GM19455 (cell line): ENCODE results near the gene THTPA.

Experiments
- ATAC-seq: cut with Tn5 transposase; IDR thresholded peaks from one replicate; pipeline ENCODE4 v1.9.1; 2021; ENCODE audit not compliant: unreplicated experiment

THTPA gene, protein sequence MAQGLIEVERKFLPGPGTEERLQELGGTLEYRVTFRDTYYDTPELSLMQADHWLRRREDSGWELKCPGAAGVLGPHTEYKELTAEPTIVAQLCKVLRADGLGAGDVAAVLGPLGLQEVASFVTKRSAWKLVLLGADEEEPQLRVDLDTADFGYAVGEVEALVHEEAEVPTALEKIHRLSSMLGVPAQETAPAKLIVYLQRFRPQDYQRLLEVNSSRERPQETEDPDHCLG

DNA sequence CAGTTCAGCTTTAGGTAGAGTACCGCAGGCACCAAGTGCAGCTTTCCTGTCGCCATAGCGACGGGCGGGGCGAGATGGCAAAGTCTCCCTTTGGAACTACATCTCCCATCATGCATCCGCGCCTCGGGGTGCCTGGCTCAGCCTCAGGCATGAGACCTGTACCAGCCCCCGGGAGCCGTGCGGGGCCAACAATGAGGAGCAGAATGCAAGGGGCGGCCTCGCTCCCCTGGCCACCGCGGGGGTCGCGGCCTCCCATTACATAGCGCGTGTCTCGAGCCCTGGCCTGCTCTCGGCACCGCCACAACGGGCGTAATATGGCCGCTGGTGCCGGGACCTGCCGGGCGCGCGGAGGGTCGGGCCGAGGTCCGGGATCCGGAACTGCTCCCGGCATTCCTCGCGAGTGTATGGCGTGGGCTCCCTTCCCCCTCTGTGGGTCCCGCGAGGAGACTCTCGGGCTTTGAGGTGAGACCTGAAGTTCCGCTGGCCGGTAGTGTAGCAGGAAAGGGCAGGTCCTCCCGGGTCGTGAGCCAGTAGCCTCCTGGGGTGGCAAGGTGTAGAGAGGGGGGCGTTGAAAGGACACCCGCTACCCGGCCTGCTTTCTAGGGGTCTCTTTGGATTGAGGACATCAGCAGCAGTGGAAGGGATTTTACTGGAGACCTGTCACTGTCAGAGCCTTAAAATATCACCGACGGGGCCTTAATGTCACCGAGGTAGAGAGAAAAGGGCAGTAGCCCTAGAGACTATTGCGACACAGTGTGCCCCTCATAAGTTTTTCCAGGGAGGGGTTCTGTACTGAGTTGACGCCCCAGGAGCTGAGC, at the start of gene THTPA:
THTPA (plus strand) TSS at position 390 of the 818 bp plus-strand sequence. CDS start 487 bp downstream, outside the sequence.
- peak; percentile 79 for ATAC-seq

DNA sequence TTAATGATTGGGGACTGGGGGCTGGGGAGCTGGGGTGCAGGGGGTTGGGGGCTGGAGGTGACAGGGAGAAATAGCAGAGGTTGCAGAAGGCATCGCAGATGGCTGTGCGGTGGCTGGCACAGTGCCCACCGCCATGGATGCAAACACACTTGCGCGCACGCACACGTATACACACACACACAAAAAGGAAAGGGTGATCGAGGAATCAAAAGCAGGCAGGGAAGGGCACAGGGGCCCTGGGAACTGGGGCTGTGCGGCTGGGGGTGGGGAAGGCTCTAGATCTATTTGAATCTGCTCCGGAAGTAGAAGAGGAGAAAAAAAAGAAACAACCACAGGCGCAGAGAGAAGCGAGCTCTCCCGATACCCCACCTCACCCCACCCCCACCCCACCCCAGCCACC, 43.9 kb upstream of the THTPA start:
- ATAC-seq = no peak

DNA sequence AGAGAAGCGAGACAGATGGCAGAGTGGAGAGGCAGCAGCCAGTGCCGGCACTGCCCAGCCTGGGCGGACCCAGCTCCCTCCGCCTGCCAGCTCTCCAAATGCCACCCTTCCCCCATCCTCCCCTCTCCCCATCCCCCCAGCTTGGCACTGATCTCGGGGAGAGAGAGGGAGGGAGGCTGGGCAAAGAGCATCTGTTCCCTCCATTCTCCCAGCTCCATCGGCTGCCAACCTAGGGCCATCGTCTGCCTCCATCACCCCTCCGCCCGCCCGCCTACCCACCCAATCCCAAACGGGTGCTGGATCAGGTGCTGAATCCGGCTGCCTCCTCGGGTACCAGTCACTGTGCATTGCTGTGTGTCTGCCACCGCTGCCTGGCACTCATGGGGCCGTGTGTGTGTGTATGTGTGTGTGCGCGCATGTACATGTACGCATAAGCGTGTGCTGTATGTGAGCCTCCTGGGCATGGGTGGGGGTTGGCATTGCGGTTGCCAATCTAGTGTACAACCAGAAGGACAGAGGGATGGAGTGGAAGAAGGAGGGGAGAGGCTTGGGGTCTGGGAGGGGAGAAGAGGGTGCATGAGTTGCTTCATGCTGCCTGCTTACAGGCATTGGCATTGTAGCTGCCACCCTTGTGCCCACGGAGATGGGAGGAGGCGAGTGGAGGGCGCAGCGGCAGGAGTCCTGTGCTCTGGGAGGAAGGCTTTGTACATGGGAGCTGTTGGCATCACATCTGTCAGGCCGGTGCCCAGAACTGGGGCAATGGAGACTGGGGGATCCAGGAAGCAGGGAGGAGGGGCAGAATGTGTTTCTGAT, 42.9 kb upstream of the THTPA start:
- no peak for ATAC-seq

DNA sequence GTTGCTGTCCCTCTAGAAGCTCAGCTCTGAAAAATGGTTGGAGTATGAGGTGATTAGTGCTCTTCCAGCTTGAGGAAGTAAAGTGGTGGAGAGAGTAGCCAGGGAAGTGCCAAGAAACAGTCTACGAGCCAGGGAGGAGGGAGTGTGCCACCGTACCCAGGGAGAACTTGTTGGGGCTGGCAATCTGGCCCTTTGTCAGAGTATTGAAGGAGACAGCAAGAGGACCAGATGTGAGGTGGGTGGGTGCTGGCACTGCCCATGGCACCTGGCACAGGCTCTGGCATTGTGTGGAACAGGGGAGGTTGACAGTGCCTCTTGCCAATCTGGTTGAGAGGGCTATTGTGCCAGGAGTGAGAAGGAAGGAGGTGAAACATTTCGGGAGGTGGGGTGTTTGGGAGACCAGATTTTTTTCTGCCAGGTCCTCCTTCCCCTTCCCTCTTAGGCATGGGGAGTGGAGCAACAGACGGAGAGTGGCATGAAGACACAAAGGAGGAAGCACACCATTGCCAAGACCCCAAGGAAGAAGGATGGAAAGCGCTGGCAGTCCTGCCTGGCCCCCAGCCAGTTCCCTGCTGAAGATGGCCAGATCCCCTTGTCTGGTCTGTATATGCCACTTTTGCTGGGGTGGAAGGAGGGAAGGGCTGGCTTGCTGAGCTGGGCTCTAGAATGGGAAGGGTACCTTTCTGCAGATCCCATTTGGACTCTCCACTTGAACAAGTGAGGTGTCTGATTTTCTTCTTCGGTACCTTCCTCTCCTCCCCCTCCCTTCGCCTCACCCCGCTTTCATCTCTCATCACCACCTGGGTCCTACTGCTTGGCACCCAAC, 42.0 kb upstream of the THTPA start:
- ATAC-seq = no peak

DNA sequence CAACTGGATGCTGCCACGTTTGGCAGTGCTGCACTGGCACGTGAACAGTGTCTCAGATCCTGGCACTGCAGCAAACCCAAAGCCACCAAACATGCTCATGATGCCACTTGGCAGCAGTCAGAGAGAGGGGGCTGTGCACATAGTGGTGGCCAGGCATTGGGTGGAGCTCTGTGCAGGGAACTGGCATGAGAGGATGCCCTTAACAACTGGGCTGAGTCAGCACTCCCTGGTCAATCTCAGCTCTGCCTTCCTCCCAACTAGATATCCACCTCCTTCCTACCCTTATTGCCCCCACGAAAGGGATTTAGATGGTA, 41.5 kb upstream of the THTPA start:
- no peak for ATAC-seq

DNA sequence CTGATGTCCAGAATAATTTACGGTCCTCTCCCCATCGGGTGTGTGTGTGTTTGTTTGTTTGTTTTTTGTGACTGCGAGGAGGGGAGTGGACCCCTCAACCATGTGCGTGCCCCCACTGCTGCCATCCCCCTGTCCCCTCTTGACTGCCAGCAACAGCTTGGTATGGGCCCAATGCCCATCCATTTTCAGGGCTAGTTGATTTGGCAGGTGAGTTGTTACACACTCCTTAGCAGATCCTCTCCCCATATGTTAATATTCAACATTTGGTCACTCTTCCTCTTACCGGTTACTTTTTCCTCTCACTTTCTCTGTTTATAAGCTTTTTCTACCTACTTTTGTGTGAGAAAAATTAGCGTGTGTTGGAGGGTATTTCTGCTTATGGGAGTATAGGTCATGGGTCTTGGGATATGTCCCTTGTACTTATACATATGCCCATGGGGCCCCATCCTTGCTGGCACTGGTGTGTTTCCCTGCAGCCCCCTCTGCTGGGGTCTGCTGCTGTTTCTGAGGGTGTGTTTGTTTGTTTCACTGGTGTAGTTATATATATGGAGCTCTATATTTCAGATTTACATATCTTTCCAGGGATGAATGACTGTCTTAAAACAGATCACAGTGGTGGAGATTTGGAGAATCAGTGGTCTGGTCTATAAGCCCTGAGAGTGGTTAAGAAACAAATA, 38.3 kb upstream of the THTPA start:
- no peak for ATAC-seq

DNA sequence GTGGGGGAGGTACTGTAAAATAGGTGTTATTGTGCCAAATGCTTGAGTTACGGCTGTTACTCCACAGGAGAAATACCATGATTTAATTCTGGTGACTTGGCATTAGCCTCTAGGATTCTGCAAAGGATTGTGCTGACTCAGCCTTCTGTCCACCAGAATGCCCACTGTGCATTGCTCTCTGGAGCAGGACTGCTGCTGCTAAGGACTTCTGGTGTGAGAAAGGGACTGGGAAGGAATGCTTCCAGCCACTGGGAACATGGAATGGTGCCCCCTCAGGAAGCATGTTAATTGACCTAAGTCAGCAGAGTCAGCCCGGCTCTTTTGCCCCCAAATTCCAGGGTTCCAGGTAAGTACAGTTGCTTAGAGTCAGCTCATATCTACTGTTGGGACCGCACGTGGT, 37.4 kb upstream of the THTPA start:
- ATAC-seq = no peak

DNA sequence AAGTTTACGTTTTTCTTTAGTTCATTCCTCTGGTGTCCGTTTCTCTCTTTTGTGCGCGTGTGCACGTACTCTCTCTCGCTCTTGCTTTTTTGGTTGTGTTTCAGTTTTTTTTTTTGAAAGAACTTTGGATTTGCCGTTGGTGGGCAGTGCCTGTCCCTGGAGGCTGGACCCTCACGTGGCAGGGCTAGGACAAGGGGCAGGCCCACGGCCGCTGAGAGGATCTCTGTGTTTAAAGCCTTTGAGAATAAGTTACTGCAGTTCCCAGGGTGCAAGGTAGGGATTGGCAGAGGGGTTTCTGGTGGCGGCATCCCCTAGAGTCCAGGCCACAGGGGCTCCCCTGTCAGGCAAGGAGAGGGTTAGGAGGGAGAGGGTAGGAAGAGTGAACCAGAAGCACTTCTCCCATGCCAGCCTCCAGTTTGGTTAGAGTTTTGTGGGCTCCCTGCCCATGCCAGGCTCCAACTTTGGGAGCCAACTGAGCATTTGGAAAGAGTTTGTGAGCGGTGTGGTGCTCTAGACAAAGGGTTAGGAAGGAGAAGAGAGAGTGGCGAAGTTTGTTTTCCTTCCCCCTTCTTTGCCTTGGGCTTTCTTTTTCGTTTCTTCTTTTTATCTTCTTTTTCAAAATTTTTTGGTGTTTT, 35.1 kb upstream of the THTPA start:
- ATAC-seq = no peak

DNA sequence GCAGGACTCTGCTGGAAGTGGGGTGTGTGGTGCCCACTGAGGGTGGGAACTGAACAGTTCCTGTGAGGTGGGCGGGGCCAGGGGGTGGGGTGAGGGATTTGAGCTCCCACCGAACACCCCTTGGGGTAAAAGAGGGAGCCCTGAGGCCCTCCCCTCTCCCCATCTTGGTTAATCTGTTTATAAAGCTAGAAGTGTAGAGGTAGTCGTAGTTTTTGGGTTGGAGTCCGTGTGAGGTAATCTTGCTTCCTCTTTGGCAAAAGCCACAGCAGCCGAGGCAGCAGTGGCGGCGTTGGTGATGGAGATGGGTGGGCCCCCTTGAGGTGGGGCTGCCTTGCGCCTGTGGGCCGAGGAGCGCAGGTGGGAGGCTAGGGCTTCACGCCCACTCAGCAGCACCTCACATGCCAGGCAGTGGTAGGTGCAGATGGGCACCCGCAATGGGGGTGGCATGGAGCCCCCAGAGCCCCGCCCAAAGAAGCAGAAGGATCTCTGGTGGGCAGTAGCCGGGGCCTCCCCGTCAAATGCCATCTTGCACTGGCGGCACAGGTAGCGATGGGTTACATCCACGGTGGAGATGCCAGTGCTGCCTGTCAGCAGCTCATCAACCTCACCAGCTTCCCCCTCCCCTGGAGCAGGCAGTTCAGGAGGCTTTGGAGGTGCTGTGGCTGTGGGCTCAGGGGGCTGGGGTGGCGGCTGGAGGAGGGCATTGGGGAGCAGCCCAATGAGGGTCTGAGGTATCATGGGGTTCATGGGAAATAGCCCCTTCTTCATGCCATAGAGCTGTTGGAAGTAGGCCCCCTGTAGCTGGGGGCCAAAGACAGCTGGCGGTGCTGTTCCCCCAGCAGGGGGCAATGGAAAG, 34.1 kb upstream of the THTPA start:
- ATAC-seq = no peak

DNA sequence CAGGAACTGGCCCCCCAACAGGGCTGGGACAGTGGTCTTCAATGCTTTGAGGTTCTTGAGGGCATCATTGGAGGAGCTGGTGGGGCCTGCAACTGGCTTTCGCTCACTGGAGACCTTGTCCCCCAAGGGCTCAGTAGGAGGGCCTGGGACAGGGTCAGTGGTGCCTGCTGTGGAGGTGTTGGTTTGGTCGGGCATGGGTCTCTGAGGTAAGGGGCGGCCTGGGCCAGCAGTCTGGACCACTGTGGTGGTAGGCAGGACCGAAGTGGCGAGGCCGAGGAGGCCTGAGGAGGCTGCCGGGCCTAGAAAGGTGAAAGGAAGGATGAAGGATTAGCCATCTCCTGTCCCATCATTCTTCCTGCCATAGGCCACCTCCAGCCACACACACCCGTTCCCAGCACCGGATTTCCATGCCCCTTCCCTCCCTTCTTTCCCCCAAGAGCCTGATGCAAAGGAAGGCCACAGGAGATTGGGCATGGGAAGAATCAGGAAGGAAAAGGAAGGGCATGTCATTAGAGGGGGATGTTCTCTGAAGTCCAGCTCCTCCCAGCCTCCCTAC, 33.4 kb upstream of the THTPA start:
- no peak for ATAC-seq

DNA sequence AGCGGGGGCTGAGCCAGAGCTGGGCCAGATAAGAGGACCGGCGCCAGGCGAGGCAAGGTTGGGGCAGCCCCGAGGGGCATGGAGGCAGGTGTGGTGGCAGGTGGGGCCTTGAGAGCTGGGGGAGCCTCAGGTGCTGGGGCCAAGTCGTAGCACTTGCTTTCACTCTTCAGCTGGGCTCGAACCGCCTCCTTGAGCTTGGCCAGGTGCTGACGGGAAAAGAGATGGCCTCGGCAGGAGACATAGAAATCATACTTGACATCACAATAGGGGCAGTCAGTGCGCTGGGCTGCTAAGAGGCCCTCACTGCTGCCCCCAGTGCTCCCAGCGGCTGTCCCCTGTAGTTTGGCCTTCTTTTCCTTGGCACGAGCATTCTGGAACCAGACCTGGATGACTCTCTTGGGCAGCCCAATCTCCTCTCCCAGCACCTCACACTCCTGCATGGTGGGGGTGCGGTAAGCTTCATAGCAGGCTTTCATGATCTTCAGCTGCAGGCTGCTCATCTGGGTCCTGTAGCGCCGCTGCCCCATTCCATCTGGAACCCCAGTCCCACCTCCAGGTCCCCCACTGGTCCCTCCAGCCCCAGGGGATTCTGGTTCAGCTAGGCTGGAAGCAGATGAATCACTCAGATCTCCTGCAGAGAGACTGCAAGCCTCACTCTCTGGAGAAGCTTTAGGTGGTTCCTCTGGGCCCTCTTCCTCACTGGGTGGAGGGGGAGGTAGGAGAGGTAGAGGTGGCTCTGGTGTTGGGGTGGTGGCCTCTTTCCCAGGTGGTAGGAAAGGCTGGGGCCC, 32.6 kb upstream of the THTPA start:
- ATAC-seq = no peak

DNA sequence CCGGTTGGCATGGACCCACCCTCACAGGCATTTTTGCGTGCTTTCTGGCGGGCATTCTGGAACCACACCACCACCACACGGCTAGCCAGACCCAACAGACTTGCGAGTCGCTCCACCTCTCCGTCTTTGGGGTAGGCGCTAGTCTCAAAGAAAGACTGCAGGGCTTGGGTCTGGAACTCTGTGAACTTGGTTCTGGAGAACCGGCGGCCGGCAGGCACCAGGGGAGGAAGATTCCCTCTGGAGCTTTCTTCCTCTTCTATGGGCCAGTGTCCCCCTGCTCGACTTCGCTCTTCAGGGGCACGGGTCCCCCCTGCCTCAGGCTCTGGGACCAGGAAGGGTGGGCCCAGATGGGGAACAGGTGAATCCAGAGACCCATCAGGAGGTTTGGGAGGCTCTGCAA, 31.1 kb upstream of the THTPA start:
- no peak for ATAC-seq

DNA sequence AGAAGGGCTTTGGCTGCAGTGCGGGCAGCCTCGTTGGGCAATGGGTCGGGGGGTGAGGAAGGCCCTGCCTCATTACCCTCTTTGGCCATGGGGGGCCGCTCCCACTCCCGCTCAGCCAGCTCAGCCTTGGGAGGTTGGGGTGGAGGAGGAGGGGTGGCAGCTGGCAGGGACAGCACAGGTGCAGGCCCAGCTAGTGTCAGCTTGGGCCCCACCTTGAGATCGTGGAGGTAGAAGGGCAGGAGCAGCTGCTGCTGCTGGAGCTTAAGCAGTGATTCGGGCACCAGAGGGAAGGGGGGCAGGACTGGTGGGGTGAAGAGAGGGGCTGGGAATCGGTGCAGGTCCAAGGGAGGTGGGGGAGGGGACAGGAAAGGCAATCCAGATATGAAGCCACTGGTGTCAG, 30.5 kb upstream of the THTPA start:
- no peak for ATAC-seq

DNA sequence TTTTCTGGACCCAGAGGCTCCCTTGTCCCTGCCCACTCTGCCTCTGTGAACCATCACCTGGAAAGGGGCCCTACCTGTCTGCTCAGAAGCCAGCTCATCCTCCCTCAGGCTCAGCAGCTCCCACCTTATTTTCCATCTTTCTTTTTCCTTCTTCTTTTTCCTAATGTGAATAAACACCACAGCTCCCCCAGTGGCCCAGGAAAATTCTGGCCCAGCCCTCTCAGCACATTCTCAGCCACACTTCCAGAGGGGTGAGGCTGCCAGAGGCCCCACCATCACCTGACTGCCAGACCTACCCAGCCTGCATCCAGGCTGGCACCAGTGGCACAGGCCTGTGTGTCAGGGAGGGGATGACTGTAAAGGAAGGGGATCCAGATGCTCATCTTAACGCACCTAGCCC, 27.5 kb upstream of the THTPA start:
- no peak for ATAC-seq

DNA sequence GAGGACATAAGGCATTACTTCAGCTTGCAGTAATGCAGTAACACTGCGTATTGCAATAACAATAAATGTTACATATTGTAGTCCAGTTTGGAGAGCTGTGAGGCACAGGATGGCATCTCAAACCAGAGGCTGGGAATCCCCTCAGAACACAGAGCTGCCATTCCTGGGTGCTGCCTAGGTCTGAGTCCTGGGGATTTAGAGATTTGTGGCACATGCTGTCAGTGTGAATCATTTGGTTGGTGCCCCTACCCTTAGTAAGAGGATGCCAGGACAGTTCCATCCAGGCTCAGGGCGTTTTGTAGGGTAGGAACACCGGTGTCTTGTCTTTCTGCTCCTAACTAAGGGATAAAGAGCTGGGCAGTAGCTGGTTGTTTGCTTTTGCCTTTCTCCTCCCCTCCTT, 27.1 kb upstream of the THTPA start:
- ATAC-seq = no peak

DNA sequence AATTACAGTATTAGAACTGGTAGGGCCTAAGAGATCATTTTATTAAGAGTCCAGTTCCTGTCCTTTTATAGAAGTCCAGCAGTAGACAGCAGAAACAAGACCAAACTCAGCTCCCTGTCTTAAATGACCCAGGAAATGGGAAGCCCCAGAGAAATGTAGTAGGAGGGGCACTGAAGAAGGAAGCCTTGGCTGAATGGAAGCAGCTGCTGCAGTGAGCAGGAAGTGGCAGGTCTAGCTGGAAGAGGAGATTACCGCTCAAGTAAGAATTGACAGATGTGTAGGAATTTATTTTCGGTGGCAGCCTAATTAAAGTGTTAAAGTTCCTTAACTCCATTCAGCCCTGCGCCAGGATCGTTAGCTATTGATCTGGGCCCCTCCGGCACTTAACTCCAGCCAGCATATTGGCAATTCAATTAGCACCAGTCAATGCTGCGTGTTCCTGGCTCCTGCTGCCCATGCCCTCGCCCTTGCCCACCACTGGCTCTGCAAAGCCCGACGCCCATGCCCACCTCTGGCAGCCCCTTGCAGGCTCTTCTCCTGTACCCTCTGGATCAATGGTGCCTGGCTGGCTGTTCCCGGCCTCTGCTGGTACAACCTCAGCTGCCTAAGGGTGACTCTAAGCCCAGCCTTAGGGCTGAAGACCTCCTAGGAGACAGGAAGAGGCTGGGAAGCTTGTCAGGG, 25.6 kb upstream of the THTPA start:
- ATAC-seq = no peak

DNA sequence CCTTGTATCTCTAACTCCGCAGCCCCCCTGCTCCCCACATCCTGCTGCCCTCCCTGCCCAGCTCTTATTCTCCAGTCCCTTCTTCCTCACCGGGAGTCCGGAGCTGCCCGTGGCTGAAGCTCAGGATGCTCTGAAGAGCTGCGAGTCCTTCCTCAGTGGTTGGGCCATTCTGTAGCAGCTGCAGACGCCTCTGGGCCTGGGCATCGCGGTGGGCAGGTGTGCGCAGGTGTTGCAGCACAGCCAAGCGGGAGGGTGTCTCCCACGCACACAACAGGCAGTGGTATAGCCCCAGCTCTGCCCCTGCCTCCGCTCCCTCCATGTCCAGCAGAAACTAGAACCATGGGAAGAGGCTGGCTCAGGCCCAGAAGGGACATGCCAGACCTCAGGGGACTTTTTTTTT, 24.7 kb upstream of the THTPA start:
- no peak for ATAC-seq

DNA sequence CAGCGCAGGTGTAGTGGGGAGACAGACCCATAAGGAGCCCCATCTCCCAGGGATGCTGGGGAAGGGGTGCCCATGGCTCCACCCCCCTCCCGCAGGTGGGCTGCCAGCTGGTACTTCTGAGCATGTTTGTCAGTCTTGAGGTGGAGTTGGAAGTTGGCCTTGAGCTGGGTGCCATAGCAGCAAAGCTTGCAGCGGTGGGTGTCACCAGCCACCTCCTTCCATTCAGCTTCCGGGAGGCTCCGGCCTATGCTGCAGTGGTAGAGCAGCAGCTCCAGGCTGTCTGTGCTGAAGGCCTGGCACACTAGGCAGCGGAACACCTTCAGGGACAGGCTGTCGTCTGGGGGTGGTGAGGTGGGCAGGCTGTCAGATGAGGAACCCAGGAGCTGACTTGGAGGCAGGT, 23.4 kb upstream of the THTPA start:
- no peak for ATAC-seq
